GM10847 (cell line): ENCODE results near the gene TPSD1.

ENCODE experiments used
- POLR2A ChIP-seq: IDR thresholded peaks from 2 replicates; pipeline ENCODE4 v1.6.1; 2011; ENCODE audit not compliant: insufficient read length; ENCODE audit errors: extremely low read depth

TPSD1 gene

DNA sequence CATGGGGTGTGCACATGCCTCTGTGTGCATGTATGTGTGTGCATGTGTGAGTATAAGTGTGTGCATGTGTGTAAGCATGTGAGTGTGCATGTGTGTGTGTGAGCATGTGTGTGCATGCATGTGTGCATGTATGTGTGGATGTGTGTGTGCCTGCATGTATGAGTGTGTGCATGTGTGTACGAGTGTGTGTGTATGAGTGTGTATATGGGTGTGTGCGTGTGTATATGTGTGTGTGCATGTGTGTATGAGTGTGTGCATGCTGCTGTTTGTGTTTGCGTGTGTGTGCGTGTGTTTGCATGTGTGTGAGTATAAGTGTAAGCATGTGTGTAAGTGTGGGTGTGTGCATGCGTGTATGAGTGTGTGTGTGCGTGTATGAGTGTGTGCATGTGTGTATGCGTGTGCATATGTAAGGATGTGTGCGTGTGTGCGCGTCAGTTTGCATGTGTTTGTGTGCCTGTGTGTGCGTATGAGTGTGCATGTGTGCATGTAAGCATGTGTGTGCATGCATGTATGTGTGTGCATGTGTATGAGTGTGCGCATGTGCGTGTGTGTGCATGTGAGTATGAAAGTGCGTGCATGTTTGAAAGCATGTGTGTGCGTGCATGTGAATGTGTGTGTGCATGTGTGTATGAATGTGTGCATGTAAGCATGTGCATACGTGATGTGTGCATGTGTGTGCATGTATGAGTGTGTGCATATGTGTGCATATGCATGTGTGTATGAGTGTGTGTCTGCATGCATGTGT is 8.6 kb downstream of the TPSD1 start:
- no peak for TF ChIP-seq POLR2A

GRCh38 chr16:1265090-1265630 is 9.3 kb downstream of the TPSD1 start:
- no peak for TF ChIP-seq POLR2A

DNA sequence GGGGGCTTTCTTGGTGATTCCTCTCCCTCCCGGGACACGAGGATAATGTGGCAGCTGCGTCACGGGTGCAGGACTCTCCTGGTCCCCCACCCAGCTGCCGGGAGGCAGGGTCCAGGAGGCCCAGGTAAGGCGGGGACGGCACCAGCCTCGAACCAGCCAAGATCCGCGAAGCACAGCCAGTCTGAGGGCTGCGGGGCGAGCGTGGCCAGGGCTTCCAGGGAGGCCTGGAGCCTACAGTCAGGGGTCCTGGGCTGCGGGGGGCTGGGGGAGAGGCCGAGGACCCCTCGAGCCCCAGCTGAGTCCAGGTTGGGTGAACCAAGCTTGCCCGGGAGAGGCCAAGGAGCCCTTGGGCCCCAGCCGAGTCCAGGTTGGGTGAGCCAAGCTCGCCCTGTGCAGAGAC is 10.0 kb downstream of the TPSD1 start:
- no peak for TF ChIP-seq POLR2A

- TF ChIP-seq POLR2A = no peak
Observed at GRCh38 chr16:1271380-1271723, 15.5 kb downstream of the TPSD1 start.

DNA sequence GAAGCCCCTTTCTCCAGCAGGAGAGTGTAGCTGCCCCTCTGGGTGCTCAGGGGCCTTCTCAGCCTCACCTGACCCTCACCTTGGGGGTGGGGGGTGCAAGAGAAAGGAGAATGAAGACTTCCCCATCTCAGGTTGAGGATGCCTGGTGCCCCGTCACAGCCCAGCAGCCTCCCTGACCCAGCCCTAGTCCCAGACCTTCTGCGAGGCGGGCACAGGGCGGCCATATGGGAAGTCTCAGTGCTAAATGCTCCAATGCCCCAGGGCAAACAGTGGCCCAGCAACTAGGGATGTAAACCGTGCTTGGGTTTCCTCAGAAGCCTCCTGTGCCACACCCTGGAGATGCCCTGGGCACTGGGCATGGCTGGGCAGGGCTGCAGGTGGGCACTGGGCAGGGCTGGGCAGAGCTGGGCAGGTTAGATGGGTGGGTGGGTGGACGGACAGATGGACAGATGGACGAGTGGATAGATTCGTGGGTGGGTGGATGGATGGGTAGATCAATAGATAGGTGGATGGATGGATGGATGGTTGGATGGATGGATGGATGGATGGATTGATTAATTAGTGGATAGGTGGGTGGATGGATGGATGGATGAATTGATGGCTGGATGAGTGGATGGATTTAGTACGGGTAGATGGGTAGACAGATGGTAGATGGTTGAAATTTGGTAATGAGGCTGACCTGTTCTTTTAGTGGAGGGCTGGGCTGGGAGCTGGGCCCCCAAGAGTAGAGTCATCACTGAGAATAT is 16.8 kb downstream of the TPSD1 start:
- TF ChIP-seq POLR2A = no peak

GRCh38 chr16:1273816-1274215 is 17.9 kb downstream of the TPSD1 start:
- TF ChIP-seq POLR2A = no peak

DNA sequence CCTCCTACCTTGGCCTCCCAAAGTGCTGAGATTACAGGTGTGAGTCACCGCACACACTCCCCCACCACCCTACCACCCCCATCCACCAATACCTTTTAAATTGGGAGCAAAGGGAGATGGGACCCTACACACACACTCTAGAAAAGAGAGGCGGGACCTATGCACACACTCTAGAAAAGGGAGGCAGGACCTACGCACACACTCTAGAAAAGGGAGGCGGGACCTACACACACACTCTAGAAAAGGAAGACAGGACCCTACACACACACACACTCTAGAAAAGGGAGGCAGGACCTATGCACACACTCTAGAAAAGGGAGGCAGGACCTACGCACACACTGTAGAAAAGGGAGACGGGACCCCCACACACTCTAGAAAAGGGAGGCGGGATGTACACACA is 18.9 kb downstream of the TPSD1 start:
- no peak for TF ChIP-seq POLR2A

GRCh38 chr16:1275791-1276579 is 20.1 kb downstream of the TPSD1 start:
- TF ChIP-seq POLR2A = no peak

DNA sequence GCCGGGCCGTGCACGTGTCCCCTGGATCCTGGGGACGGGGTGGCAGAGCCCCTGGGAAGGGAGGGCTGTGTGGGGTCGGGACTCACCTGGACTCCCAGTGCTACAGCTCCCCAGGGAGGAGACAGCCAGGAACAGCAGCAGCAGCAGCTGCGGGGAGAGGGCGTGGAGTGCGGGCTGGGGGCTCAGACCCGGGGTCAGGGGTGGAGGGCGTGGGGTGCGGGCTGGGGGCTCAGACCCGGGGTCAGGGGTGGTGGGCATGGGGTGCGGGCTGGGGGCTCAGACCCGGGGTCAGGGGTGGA is 20.7 kb downstream of the TPSD1 start:
- no peak for TF ChIP-seq POLR2A

GRCh38 chr16:1277151-1277598 is 21.3 kb downstream of the TPSD1 start:
- TF ChIP-seq POLR2A = no peak

- no peak for TF ChIP-seq POLR2A
Observed at GRCh38 chr16:1277617-1278282, 21.9 kb downstream of the TPSD1 start.

- TF ChIP-seq POLR2A = no peak
Observed at GRCh38 chr16:1278477-1278876, 22.6 kb downstream of the TPSD1 start.

- TF ChIP-seq POLR2A = no peak
Observed at GRCh38 chr16:1279081-1279944, 23.4 kb downstream of the TPSD1 start.

GRCh38 chr16:1279945-1280589 is 24.2 kb downstream of the TPSD1 start:
- TF ChIP-seq POLR2A = no peak
